Activated T-cell treated with anti-CD3 and anti-CD28 coated beads for 24 hours (primary cell): Measurements from ENCODE around the gene BCR.

Source experiments
- DNase-seq: peaks from one replicate; pipeline ENCODE4 v3.0.0-alpha.2; 2020; ENCODE audit warnings: low read depth

The BCR gene

GRCh38 chr22:23218053-23218866 is 38.0 kb downstream of the BCR start:
- no peak for DNase-seq

- no peak for DNase-seq
These were observed 38.5 kb downstream of the BCR start for GRCh38 chr22:23218867-23219251.

GRCh38 chr22:23219317-23219716 is 39.0 kb downstream of the BCR start:
- no peak for DNase-seq

GRCh38 chr22:23219822-23220484 is 39.6 kb downstream of the BCR start:
- DNase-seq = peak; percentile 53

- DNase-seq = no peak
These were observed 40.4 kb downstream of the BCR start for GRCh38 chr22:23220485-23221350.

DNA sequence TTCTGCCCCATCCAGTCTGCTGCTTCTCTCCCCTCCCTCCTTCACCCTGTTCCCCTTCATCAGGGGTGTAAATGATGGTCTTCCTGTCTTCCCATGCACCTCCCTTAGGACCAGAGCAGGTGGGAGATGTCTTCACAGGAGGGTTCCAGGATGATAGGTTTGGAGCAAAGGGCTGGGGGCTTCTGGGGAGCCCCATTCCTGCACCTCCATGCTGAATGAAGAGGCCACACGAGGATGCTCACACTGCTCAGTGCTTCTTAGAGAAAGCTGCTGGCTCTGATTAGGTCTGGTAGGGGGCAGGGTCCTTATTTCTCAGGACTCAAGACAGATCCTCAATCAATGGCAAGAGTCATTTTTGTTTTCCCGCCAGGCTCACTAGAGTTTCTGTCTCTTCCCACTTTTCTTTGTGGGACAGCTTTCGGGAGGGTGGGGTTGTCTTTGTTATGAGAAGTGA is 41.1 kb downstream of the BCR start:
- DNase-seq = no peak

DNA sequence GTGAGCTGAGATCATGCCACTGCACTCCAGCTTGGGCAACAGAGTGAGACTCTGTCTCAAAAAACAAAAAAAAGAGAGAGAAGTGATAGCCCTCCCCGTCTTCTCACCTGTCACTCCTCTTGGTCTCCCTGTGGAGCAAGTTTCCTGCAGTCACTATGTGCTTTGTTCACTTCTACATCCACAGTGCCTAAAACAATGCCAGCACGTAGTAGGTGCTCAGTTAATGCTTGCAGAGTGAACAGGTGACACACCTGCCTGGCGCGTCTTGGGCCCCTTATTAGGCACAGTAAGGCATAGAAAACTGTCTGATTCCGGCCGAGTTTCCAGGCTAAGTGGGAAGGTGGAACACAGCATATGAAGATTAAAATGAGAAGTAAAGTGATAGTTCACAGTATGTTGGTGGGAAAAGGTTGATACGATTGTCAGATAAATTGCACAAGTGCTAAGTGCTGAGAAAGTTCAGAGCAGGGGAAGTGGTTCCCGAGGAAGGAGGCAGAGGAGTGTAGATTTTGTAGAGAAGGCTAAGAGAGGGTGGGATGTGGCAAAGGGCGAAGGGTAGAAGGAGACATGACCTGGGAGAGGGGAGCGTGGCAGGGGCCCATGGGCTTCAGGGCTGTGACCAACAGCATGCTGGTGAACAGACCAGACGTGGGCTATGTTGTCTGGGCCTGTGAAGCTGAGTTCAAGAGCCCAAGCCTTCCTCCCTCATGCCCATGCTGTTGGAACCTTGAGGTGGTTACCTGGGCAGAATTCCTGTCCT is 41.9 kb downstream of the BCR start:
- DNase-seq = no peak

GRCh38 chr22:23222793-23223568 is 42.7 kb downstream of the BCR start:
- DNase-seq = no peak

GRCh38 chr22:23223569-23224317 is 43.4 kb downstream of the BCR start:
- DNase-seq = no peak

- no peak for DNase-seq
These were observed 44.5 kb downstream of the BCR start for GRCh38 chr22:23224846-23225245.

GRCh38 chr22:23225337-23225723 is 45.0 kb downstream of the BCR start:
- DNase-seq = no peak

- no peak for DNase-seq
These were observed 45.6 kb downstream of the BCR start for GRCh38 chr22:23225724-23226496.

GRCh38 chr22:23226497-23226850 is 46.2 kb downstream of the BCR start:
- DNase-seq = no peak

DNA sequence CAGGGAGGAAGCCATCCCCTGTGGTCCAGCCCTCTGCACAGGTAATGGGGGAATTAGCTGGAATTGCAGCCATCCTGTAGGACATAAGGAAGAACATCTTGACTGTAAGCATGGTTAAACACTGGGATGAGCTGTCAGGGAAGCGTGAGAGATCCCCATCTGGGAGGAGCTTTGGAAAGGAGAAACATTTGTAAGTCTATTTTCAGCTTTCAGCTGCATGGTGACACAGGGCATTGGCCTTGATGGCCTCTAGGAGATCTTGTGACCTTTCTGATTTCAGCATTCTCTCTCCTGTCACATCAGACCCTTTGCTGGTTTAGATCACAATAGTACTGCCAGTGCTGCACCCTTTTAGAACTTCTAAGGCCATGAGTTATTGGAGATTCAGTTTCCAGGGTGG is 47.1 kb downstream of the BCR start:
- no peak for DNase-seq

- no peak for DNase-seq
These were observed 48.2 kb downstream of the BCR start for GRCh38 chr22:23228503-23228902.

- no peak for DNase-seq
These were observed 49.3 kb downstream of the BCR start for GRCh38 chr22:23229646-23230045.

DNA sequence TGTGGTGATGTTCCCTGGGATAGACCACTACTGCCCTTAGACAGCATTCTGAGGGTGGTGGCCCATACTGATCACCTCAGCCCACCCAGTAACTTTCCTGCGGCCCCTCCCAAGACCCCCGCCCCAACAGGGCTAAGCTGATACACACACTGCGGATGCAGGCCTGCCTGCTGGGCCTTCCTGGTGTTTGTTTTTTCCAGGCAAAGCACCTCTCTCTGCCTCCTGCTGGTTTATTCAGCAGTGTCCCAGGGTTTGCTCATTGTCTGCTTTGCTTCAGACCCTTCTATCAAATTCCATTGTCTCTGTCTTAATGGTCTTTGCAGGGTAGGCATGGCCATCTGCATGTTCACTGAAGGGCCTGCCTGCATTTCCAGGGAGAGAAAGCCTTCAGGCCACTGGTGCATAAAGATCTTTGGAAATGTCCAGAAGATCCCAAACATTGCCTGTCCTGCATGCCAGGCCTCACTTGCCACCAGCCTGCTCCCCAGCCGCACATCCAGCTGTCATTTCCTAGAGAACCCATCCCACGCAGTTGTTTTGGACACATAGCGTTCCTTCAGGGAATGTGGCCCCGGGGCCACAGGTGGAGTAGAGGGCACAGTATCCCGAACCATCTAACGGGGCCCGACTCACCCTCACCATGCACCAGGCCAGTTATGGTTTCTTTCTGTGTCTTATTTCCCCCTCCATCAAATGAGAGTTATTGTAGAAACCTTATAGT is 50.2 kb downstream of the BCR start:
- DNase-seq = no peak

DNA sequence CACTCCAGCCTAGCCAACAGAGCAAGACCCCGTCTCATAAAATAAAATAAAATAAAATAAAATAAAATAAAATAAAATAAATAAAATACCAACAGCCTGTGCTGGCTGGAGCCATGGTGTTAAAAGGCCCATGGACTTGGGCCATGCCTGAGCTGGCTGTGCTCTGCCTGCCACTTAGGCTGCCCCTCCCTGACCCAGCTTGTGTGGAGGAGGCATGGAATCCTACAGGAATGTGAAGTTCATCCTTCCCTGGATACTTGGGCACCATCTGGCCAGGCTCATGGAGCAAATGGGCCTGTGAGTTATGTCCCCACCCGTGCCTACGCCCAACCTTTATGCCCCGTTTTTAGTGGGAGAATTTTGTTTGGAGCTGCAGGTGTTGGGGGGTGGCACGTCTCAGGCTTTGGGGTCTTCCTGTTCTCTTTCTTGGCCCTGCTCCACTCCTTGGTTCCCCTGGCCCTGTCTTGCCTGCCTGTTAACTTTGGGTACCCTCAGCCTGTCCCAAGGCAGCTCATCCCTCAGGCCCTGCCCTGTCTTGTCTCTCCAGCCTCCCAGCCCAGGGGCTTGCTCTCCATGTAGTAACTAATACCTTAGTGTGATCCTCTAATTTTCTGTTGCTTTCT is 51.3 kb downstream of the BCR start:
- DNase-seq = no peak
